Hepatocyte (in vitro differentiated cells): Measurements from ENCODE around the gene C9orf50.

ENCODE experiments used
- CTCF ChIP-seq: fragments of 200-600 bp; sonication (generic); IDR thresholded peaks from 2 replicates; pipeline ENCODE4 v1.5.1; 2016; ENCODE audit warnings: antibody characterized with exemption, mild to moderate bottlenecking; ENCODE audit not compliant: poor library complexity
- EZH2 ChIP-seq: fragments of 200-600 bp; sonication (generic); IDR thresholded peaks from 2 replicates; pipeline ENCODE4 v1.6.1; 2016; ENCODE audit warnings: antibody characterized with exemption, mild to moderate bottlenecking, borderline replicate concordance

GRCh38 chr9:129604056-129604765 lies 16.7 kb downstream of the C9orf50 start:
- TF ChIP-seq CTCF (no peak), EZH2 (no peak)
